ENCODE measurements around the gene BRME1. TPM values are rescaled to one million over a fixed set of nuclear protein-coding genes. Genes with fewer than 3 reads are reported as not detected.

BRME1 gene
- total and polyA plus RNA-seq, 2 of the 13 experiments (the other 11 are each of a cell fraction or from before 2014, with no cell fraction given), result 0.74 to 1.5 TPM

DNA sequence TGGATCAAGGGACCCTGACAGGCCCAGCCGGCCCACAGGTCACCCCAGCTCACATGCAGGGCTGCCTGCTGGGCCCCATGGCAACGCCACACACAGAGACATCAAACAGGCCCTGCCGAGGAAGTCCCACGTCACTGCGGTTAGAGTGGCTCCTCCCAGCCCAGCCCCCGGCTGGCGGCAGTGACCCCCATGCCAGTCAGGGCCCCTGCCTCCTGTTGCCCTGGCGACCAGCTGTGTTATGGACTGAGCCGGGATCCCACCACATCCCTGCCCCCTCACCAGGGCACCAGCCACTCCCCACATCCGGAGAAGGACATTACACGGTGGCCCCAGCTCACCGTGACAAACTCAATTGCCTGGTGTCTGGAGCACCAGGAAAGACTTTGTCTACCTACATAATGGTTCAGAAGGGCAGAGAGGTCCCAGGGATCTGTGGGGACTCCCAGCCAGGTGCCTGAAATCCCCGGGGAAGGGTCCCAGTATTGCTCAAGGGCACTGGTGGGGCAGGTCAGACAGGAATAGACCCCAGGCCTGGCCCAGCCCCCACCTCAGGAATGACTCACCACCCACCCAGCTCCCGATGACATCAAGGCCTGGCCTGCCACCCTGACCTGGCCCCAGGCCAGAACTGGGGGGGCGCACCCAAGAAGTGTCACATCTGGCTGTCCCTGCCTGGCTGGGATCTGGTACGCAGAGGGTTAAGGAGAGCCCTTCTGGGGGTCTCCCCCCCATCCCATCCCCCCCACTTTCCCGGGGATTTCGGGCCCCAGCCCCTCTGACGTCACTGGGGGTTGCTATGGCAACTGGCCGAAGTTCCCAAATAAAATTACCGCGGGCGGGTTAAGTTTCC is 59.1 kb downstream of the BRME1 start (continued):
- TF ChIP-seq CBX5 (CRISPR knock-in tag; IDR thresholded peaks at IDR 0.05; ENCODE audit: borderline replicate concordance), result peak; percentile 45; the same call in 1 of the 2 replicates
- TF ChIP-seq ZNF792 (CRISPR knock-in tag; IDR thresholded peaks at IDR 0.05), result peak; percentile 10
- peak; percentile 45; the same call in 1 of the 2 replicates for TF ChIP-seq ZNF746 (CRISPR knock-in tag; IDR thresholded peaks at IDR 0.05)
- no peak for TF ChIP-seq SMAD1 (CRISPR knock-in tag; IDR thresholded peaks at IDR 0.05; ENCODE audit: borderline replicate concordance, low read depth)
- no peak for TF ChIP-seq SOX13 (IDR thresholded peaks at IDR 0.05)
- peak in 1 of 2 experiments; percentile 50; a peak in 1 of 4 replicates for TF ChIP-seq SOX13 (CRISPR knock-in tag; conservative IDR thresholded peaks at IDR 0.05 in 1 of 2, IDR thresholded peaks at IDR 0.05 in 1 of 2)
- TF ChIP-seq POGZ (CRISPR knock-in tag; IDR thresholded peaks at IDR 0.05), result 0 out of 2 replicates have a peak, but pooled peaks have one; percentile 14
- TF ChIP-seq, protein P1, sequence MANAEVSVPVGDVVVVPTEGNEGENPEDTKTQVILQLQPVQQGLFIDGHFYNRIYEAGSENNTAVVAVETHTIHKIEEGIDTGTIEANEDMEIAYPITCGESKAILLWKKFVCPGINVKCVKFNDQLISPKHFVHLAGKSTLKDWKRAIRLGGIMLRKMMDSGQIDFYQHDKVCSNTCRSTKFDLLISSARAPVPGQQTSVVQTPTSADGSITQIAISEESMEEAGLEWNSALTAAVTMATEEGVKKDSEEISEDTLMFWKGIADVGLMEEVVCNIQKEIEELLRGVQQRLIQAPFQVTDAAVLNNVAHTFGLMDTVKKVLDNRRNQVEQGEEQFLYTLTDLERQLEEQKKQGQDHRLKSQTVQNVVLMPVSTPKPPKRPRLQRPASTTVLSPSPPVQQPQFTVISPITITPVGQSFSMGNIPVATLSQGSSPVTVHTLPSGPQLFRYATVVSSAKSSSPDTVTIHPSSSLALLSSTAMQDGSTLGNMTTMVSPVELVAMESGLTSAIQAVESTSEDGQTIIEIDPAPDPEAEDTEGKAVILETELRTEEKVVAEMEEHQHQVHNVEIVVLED (CRISPR knock-in tag; IDR thresholded peaks at IDR 0.05; ENCODE audit: borderline replicate concordance), result no peak
- peak; percentile 82 for TF ChIP-seq SKI (IDR thresholded peaks at IDR 0.05; ENCODE audit: partially characterized antibody)
- TF ChIP-seq, protein P2, sequence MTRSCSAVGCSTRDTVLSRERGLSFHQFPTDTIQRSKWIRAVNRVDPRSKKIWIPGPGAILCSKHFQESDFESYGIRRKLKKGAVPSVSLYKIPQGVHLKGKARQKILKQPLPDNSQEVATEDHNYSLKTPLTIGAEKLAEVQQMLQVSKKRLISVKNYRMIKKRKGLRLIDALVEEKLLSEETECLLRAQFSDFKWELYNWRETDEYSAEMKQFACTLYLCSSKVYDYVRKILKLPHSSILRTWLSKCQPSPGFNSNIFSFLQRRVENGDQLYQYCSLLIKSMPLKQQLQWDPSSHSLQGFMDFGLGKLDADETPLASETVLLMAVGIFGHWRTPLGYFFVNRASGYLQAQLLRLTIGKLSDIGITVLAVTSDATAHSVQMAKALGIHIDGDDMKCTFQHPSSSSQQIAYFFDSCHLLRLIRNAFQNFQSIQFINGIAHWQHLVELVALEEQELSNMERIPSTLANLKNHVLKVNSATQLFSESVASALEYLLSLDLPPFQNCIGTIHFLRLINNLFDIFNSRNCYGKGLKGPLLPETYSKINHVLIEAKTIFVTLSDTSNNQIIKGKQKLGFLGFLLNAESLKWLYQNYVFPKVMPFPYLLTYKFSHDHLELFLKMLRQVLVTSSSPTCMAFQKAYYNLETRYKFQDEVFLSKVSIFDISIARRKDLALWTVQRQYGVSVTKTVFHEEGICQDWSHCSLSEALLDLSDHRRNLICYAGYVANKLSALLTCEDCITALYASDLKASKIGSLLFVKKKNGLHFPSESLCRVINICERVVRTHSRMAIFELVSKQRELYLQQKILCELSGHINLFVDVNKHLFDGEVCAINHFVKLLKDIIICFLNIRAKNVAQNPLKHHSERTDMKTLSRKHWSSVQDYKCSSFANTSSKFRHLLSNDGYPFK (CRISPR knock-in tag; IDR thresholded peaks at IDR 0.05; ENCODE audit: borderline replicate concordance), result peak; percentile 35; the same call in 1 of the 2 replicates
- no peak for TF ChIP-seq POLR2AphosphoS5 (IDR thresholded peaks at IDR 0.05; ENCODE audit: low read depth, low read length)
- TF ChIP-seq KDM2A (CRISPR knock-in tag; IDR thresholded peaks at IDR 0.05; ENCODE audit: borderline replicate concordance, low read depth), result peak; percentile 61
- no peak for TF ChIP-seq IRX3 (CRISPR knock-in tag; IDR thresholded peaks at IDR 0.05; ENCODE audit: borderline replicate concordance, low read depth)
- TF ChIP-seq, protein P3, sequence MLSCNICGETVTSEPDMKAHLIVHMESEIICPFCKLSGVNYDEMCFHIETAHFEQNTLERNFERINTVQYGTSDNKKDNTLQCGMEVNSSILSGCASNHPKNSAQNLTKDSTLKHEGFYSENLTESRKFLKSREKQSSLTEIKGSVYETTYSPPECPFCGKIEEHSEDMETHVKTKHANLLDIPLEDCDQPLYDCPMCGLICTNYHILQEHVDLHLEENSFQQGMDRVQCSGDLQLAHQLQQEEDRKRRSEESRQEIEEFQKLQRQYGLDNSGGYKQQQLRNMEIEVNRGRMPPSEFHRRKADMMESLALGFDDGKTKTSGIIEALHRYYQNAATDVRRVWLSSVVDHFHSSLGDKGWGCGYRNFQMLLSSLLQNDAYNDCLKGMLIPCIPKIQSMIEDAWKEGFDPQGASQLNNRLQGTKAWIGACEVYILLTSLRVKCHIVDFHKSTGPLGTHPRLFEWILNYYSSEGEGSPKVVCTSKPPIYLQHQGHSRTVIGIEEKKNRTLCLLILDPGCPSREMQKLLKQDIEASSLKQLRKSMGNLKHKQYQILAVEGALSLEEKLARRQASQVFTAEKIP (CRISPR knock-in tag; IDR thresholded peaks at IDR 0.05; ENCODE audit: borderline replicate concordance), result no peak
- peak; percentile 37; the same call in 1 of the 2 replicates for TF ChIP-seq TBX3 (IDR thresholded peaks at IDR 0.05; ENCODE audit: borderline replicate concordance)
- 0 out of 2 replicates have a peak, but pooled peaks have one; percentile 4 for TF ChIP-seq NR2F2 (IDR thresholded peaks at IDR 0.05; ENCODE audit: borderline replicate concordance, low read depth)
